PC-3 (cell line): ENCODE results near the gene MAP3K5.

Source experiments
- EZH2 ChIP-seq: fragments of 300-600 bp; sonication (generic); IDR thresholded peaks from one replicate; pipeline ENCODE4 v1.6.1; 2017; ENCODE audit warnings: antibody characterized with exemption, mild to moderate bottlenecking, low read length; ENCODE audit not compliant: unreplicated experiment
- EZH2phosphoT487 ChIP-seq: fragments of 300-600 bp; sonication (generic); IDR thresholded peaks from 2 replicates; pipeline ENCODE4 v1.6.1; 2018; ENCODE audit warnings: mild to moderate bottlenecking, antibody characterized with exemption, low read length, borderline replicate concordance
- TF ChIP-seq, protein P1 (sequence below): fragments of 300-600 bp; sonication (generic); conservative IDR thresholded peaks from 2 replicates; pipeline ENCODE4 v1.5.1; 2017; ENCODE audit warnings: antibody characterized with exemption, low read depth, mild to moderate bottlenecking, low read length

GRCh38 chr6:136775081-136775480 lies 17.2 kb downstream of the MAP3K5 start:
- TF ChIP-seq, protein P1, sequence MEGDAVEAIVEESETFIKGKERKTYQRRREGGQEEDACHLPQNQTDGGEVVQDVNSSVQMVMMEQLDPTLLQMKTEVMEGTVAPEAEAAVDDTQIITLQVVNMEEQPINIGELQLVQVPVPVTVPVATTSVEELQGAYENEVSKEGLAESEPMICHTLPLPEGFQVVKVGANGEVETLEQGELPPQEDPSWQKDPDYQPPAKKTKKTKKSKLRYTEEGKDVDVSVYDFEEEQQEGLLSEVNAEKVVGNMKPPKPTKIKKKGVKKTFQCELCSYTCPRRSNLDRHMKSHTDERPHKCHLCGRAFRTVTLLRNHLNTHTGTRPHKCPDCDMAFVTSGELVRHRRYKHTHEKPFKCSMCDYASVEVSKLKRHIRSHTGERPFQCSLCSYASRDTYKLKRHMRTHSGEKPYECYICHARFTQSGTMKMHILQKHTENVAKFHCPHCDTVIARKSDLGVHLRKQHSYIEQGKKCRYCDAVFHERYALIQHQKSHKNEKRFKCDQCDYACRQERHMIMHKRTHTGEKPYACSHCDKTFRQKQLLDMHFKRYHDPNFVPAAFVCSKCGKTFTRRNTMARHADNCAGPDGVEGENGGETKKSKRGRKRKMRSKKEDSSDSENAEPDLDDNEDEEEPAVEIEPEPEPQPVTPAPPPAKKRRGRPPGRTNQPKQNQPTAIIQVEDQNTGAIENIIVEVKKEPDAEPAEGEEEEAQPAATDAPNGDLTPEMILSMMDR = no peak
- TF ChIP-seq EZH2 (no peak), EZH2phosphoT487 (no peak)
